ENCODE data around the gene NHEJ1.

- TF ChIP-seq CTCF (conservative IDR thresholded peaks at IDR 0.05; ENCODE audit: low read length) = no peak
- TF ChIP-seq EZH2phosphoT487 (IDR thresholded peaks at IDR 0.05; ENCODE audit: borderline replicate concordance, low read depth, low read length) = no peak
Observed at GRCh38 chr2:219081701-219082331, 78.8 kb downstream of the NHEJ1 start.
